Measurements from ENCODE around the gene SH3BP5L. TPM values are rescaled to one million over a fixed set of nuclear protein-coding genes. Genes with fewer than 3 reads are reported as not detected.

Gene SH3BP5L
- total RNA-seq, 4 donors from 2014 or later, result 15.7 to 26.4 (median 22.8) TPM

- H3K4me3 ChIP-seq, result no peak overlapping the region
- TF ChIP-seq POLR2A (IDR thresholded peaks at IDR 0.05) (no peak), CTCF (IDR thresholded peaks at IDR 0.05 in 4 of 5, conservative IDR thresholded peaks at IDR 0.05 in 1 of 5) (no peak)
- in situ Hi-C loops (cut with MboI; ENCODE audit: low sequenced_read_pairs in 4 of 4), result no loop called here
- no peaks in the 10 kb centered on the region for H3K9me3 ChIP-seq
- intact Hi-C loops (cut with DNase I; ENCODE audit: low total_unique reads), result no loop called here
- DNase-seq (no peak), ATAC-seq (no peak)
- peaks cover 0 to 4% of the 10 kb centered on the region in 2 donors for H3K36me3 ChIP-seq
- H3K27ac ChIP-seq, result no peak overlapping the region
- H3K4me1 ChIP-seq, result peaks cover 24 to 27% of the 10 kb centered on the region in 2 donors
- H3K27me3 ChIP-seq, result no peaks in the 10 kb centered on the region
Measured at GRCh38 chr1:248828845-248829244, 3.1 kb upstream of the SH3BP5L start.

GRCh38 chr1:248825573-248825908 is 174 bp downstream of the SH3BP5L start:
- peak; percentile 8 to 11 for ATAC-seq
- intact Hi-C loops (cut with DNase I; ENCODE audit: low total_unique reads), result no loop called here
- peak in 1 of 2 donors; percentile 35 for DNase-seq

GRCh38 chr1:248825136-248825535 is 579 bp downstream of the SH3BP5L start:
- ATAC-seq (no peak), DNase-seq (no peak)
- in situ Hi-C loops (cut with MboI; ENCODE audit: low sequenced_read_pairs in 4 of 4) (no loop called here), intact Hi-C loops (cut with DNase I; ENCODE audit: low total_unique reads) (no loop called here)
- Histone ChIP-seq H3K9me3 (no peaks in the 10 kb centered on the region), H3K4me1 (peaks cover 51 to 58% of the 10 kb centered on the region in 2 donors), H3K27me3 (no peaks in the 10 kb centered on the region), H3K36me3 (peaks cover 0 to 4% of the 10 kb centered on the region in 2 donors), H3K27ac (peak overlapping the region; percentile 95 to 100 (median 98)), H3K4me3 (peak overlapping the region; percentile 75 to 97 (median 94))
- no peak for TF ChIP-seq POLR2A (IDR thresholded peaks at IDR 0.05)
- TF ChIP-seq CTCF (IDR thresholded peaks at IDR 0.05 in 4 of 5, conservative IDR thresholded peaks at IDR 0.05 in 1 of 5), result no peak

More at GRCh38 chr1:248825573-248825908, 174 bp downstream of the SH3BP5L start:
- Histone ChIP-seq H3K4me1 (peaks cover 51 to 58% of the 10 kb centered on the region in 2 donors), H3K4me3 (peak overlapping the region; percentile 75 to 97 (median 94)), H3K27me3 (no peaks in the 10 kb centered on the region), H3K9me3 (no peaks in the 10 kb centered on the region), H3K27ac (peak overlapping the region; percentile 95 to 100 (median 98)), H3K36me3 (peaks cover 0 to 4% of the 10 kb centered on the region in 2 donors)
- in situ Hi-C loops (cut with MboI; ENCODE audit: low sequenced_read_pairs in 4 of 4), result no loop called here
- TF ChIP-seq POLR2A (IDR thresholded peaks at IDR 0.05), result peak in 1 of 2 donors; percentile 31
- no peak for TF ChIP-seq CTCF (IDR thresholded peaks at IDR 0.05 in 4 of 5, conservative IDR thresholded peaks at IDR 0.05 in 1 of 5)

- intact Hi-C loops (cut with DNase I; ENCODE audit: low total_unique reads) (no loop called here), in situ Hi-C loops (cut with MboI; ENCODE audit: low sequenced_read_pairs in 4 of 4) (no loop called here)
- Histone ChIP-seq H3K4me1 (peaks cover 51 to 58% of the 10 kb centered on the region in 2 donors), H3K36me3 (peaks cover 0 to 4% of the 10 kb centered on the region in 2 donors), H3K9me3 (no peaks in the 10 kb centered on the region), H3K27me3 (no peaks in the 10 kb centered on the region), H3K27ac (peak overlapping the region; percentile 95 to 100 (median 98)), H3K4me3 (peak overlapping the region; percentile 75 to 97 (median 94))
- DNase-seq (no peak), ATAC-seq (no peak)
- TF ChIP-seq CTCF (IDR thresholded peaks at IDR 0.05 in 4 of 5, conservative IDR thresholded peaks at IDR 0.05 in 1 of 5) (no peak), POLR2A (IDR thresholded peaks at IDR 0.05) (no peak)
Measured at GRCh38 chr1:248824701-248825100, 1.0 kb downstream of the SH3BP5L start.

GRCh38 chr1:248824301-248824700 is 1.4 kb downstream of the SH3BP5L start:
- ATAC-seq, result no peak
- in situ Hi-C loops (cut with MboI; ENCODE audit: low sequenced_read_pairs in 4 of 4) (no loop called here), intact Hi-C loops (cut with DNase I; ENCODE audit: low total_unique reads) (no loop called here)
- Histone ChIP-seq H3K4me1 (peaks cover 51 to 58% of the 10 kb centered on the region in 2 donors), H3K27me3 (no peaks in the 10 kb centered on the region), H3K4me3 (peak overlapping the region; percentile 75 to 97 (median 94)), H3K36me3 (peaks cover 0 to 4% of the 10 kb centered on the region in 2 donors), H3K9me3 (no peaks in the 10 kb centered on the region), H3K27ac (peak overlapping the region in 3 of 4 donors; percentile 95 to 100 (median 99))
- DNase-seq, result no peak
- TF ChIP-seq CTCF (IDR thresholded peaks at IDR 0.05 in 4 of 5, conservative IDR thresholded peaks at IDR 0.05 in 1 of 5) (no peak), POLR2A (IDR thresholded peaks at IDR 0.05) (no peak)

All from gastrocnemius medialis (tissue), 4 donors.